Measurements from ENCODE around the gene MMP26.
"Not testable (repeated sequence)": the region's sequence is repeated elsewhere in the genome, so short reads cannot be mapped to it uniquely, and the experiment has no call there.

Gene MMP26

GRCh38 chr11:4722616-4723534 is 18.3 kb downstream of the MMP26 start:
- DNase-seq (ENCODE audit: low spot score): not testable (repeated sequence)

- DNase-seq (ENCODE audit: low spot score): no peak
Measured at GRCh38 chr11:4727171-4727570, 22.6 kb downstream of the MMP26 start.

DNA sequence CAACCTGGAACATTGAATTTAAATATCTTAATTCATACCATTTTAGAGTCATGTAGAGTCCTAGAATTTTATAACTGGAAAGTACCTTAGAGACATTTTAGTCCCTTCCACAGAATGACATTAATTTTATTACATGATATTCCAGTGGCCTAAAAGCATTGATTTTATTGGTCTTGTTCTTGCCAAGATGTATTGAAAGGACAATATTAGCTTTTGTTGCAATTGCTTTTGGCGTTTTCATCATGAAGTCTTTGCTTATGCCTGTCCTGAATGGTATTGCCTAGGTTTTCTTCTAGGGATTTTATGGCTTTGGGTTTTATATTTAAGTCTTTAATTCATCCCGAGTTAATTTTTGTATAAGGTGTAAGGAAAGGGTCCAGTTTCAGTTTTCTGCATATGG is 36.2 kb downstream of the MMP26 start:
- DNase-seq (ENCODE audit: low spot score): no peak

GRCh38 chr11:4748438-4748837 is 43.9 kb downstream of the MMP26 start:
- no peak for DNase-seq (ENCODE audit: low spot score)

DNA sequence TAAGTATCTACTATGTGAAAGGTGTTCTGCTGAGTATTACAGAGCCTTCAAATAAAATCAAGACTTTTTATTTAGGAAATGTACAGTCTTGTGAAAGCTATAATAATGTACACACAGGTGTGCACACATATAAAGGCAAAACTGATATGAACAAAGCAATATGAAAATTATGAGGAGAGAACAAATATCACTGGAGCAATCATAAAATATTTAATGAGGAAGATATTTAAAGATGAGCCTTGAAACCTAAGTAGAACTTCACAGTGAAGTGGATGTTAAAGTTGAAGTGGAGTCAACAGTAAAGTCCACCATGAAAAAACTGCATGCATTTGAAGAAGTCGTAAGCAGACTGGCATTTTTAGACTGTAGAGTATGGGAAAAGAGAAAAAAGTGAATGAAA is 46.6 kb downstream of the MMP26 start:
- DNase-seq (ENCODE audit: low spot score): no peak

All from CD4-positive, alpha-beta T cell treated with Interleukin-2 at 100 ng/mL for 4 hours (primary cell).